Panc1 (cell line): Measurements from ENCODE around the gene RAB15.

Source experiments
- CTCF ChIP-seq: fragments of 450-650 bp; IDR thresholded peaks from 2 replicates; pipeline ENCODE4 v1.5.1; 2017; ENCODE audit warnings: mild to moderate bottlenecking
- POLR2AphosphoS5 ChIP-seq: IDR thresholded peaks from 2 replicates; pipeline ENCODE4 v1.6.1; 2012; ENCODE audit warnings: mild to moderate bottlenecking, low read depth, low read length, moderate library complexity
- REST ChIP-seq, 2 experiments: IDR thresholded peaks; 2 replicates each; pipeline ENCODE4 v1.6.1; 2011 to 2012; ENCODE audit warnings: low read depth in 2 of 2, control low read depth in 1 of 2, low read length in 1 of 2, mild to moderate bottlenecking in 1 of 2, moderate library complexity in 1 of 2; ENCODE audit not compliant: insufficient read depth in 1 of 2

GRCh38 chr14:64919618-64920017 lies 52.5 kb downstream of the RAB15 start:
- TF ChIP-seq CTCF (no peak), POLR2AphosphoS5 (no peak), REST (IDR thresholded peaks at IDR 0.05; ENCODE audit: insufficient read depth in 1 of 2, low read depth in 2 of 2, low read length in 1 of 2) (no peak)
